ENCODE data around the gene GNA12.

Gene GNA12

GRCh38 chr7:2804227-2804763 is 39.8 kb downstream of the GNA12 start:
- TF ChIP-seq, protein P1, sequence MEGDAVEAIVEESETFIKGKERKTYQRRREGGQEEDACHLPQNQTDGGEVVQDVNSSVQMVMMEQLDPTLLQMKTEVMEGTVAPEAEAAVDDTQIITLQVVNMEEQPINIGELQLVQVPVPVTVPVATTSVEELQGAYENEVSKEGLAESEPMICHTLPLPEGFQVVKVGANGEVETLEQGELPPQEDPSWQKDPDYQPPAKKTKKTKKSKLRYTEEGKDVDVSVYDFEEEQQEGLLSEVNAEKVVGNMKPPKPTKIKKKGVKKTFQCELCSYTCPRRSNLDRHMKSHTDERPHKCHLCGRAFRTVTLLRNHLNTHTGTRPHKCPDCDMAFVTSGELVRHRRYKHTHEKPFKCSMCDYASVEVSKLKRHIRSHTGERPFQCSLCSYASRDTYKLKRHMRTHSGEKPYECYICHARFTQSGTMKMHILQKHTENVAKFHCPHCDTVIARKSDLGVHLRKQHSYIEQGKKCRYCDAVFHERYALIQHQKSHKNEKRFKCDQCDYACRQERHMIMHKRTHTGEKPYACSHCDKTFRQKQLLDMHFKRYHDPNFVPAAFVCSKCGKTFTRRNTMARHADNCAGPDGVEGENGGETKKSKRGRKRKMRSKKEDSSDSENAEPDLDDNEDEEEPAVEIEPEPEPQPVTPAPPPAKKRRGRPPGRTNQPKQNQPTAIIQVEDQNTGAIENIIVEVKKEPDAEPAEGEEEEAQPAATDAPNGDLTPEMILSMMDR (IDR thresholded peaks at IDR 0.05; ENCODE audit: insufficient read depth, low read depth, low read length, missing control alignments): no peak
- no peak for DNase-seq (ENCODE audit: low read depth)
- H3K4me3 ChIP-seq (ENCODE audit: low read length): no peak overlapping the region

GRCh38 chr7:2803755-2804154 is 40.4 kb downstream of the GNA12 start:
- TF ChIP-seq, protein P1 (IDR thresholded peaks at IDR 0.05; ENCODE audit: insufficient read depth, low read depth, low read length, missing control alignments): no peak
- no peak overlapping the region for H3K4me3 ChIP-seq (ENCODE audit: low read length)
- no peak for DNase-seq (ENCODE audit: low read depth)

- no peak for DNase-seq (ENCODE audit: low read depth)
- TF ChIP-seq, protein P1 (IDR thresholded peaks at IDR 0.05; ENCODE audit: insufficient read depth, low read depth, low read length, missing control alignments): no peak
- H3K4me3 ChIP-seq (ENCODE audit: low read length): peak overlapping the region; percentile 9
Measured at GRCh38 chr7:2803342-2803692, 40.8 kb downstream of the GNA12 start.

DNA sequence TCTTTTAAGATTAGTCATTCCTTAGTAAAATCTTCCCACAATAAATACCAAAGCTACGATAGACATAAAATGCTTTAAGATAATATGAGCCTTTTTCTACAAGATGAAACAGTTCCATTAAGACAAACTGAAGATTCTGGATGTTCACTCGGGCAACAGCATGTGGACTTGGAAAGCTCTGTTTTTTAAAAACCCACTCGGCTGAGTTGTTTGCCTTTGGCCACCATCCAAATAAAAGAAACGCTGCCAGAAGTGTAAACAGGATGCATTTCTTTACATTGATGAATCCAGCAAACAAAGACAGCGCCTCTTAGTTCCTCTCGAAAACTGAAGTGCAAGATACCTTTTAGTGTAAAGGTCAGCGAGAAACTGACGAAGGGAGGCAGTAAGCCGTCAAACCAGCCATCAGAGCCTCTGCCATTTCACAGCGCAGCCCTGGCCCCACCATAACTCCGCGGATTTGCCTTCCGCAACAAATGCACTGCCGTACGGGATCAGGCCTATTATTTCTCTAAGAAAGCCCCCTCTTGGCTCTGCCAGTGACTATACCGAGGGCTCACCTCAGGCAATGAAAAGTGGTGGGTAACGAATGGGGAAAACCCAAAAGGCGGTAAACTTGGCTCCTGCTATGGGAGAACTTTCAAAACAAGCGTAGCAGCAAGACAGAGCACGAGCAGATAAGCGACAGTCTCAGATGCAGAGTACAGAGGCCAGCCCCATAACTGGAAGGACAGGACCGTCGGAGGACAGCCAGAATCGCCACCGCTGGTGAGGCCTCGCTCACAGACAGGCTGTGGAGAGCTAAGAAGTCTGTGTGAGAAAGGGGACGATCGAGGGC is 41.4 kb downstream of the GNA12 start:
- TF ChIP-seq, protein P1 (IDR thresholded peaks at IDR 0.05; ENCODE audit: insufficient read depth, low read depth, low read length, missing control alignments): no peak
- peak; percentile 51 for DNase-seq (ENCODE audit: low read depth)
- H3K4me3 ChIP-seq (ENCODE audit: low read length): peak overlapping the region; percentile 9

- TF ChIP-seq, protein P1 (IDR thresholded peaks at IDR 0.05; ENCODE audit: insufficient read depth, low read depth, low read length, missing control alignments): no peak
- DNase-seq (ENCODE audit: low read depth): peak; percentile 41
- no peak overlapping the region for H3K4me3 ChIP-seq (ENCODE audit: low read length)
Measured at GRCh38 chr7:2802101-2802500, 42.0 kb downstream of the GNA12 start.

- TF ChIP-seq, protein P1 (IDR thresholded peaks at IDR 0.05; ENCODE audit: insufficient read depth, low read depth, low read length, missing control alignments): no peak
- H3K4me3 ChIP-seq (ENCODE audit: low read length): no peak overlapping the region
- DNase-seq (ENCODE audit: low read depth): peak; percentile 38
Measured at GRCh38 chr7:2800931-2801688, 43.0 kb downstream of the GNA12 start.

Data from epithelial cell of esophagus (primary cell).